Tibial nerve (tissue), 3 donors: ENCODE data around the gene BDH1.

Source experiments
- POLR2A ChIP-seq, 2 donors: fragments of 450-650 bp; IDR thresholded peaks; one replicate each; pipeline ENCODE4 v1.6.1; 2017; ENCODE audit warnings: antibody characterized with exemption in 2 of 2, mild to moderate bottlenecking in 2 of 2, moderate library complexity in 2 of 2
- TF ChIP-seq, protein P1 (sequence below), 5 experiments: fragments of 200-600 bp in 3 of 5; fragments of 450-650 bp in 2 of 5; sonication (generic) in 3 of 5; IDR thresholded peaks; one replicate each; pipeline ENCODE4 v1.5.1; 2016 to 2019; ENCODE audit warnings: antibody characterized with exemption in 5 of 5, mild to moderate bottlenecking in 3 of 5, moderate library complexity in 2 of 5

DNA sequence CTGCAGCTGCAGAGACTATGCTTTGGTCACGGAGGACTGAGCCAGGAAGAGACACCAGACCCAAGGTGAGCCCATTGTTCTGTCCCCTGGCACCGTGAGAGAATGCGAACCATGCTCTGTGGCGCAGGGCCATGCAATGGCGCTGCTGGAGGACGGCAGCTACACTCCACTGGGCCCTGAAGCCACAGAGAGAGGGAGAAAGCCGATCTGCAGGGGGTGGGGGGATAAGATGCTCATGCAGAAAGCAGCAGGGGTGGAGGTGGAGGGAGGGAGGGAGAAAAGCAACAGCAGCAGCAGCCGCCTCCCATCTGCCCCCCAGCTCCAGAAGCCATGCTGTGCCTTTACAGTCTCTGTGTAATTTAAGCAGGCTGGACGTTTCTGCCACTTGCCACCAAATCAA lies 5.3 kb downstream of the BDH1 start:
- TF ChIP-seq, protein P1, sequence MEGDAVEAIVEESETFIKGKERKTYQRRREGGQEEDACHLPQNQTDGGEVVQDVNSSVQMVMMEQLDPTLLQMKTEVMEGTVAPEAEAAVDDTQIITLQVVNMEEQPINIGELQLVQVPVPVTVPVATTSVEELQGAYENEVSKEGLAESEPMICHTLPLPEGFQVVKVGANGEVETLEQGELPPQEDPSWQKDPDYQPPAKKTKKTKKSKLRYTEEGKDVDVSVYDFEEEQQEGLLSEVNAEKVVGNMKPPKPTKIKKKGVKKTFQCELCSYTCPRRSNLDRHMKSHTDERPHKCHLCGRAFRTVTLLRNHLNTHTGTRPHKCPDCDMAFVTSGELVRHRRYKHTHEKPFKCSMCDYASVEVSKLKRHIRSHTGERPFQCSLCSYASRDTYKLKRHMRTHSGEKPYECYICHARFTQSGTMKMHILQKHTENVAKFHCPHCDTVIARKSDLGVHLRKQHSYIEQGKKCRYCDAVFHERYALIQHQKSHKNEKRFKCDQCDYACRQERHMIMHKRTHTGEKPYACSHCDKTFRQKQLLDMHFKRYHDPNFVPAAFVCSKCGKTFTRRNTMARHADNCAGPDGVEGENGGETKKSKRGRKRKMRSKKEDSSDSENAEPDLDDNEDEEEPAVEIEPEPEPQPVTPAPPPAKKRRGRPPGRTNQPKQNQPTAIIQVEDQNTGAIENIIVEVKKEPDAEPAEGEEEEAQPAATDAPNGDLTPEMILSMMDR (IDR thresholded peaks at IDR 0.05): no peak
- no peak for TF ChIP-seq POLR2A (IDR thresholded peaks at IDR 0.05)
